GM12801 (cell line): ENCODE results near the gene PDPN.

Experiments used
- CTCF ChIP-seq: IDR thresholded peaks from one replicate; pipeline ENCODE4 v1.5.1; 2011; ENCODE audit warnings: control low read depth; ENCODE audit not compliant: insufficient read length; ENCODE audit errors: extremely low read depth

PDPN gene

GRCh38 chr1:13556224-13556764 lies 27.3 kb upstream of the PDPN start:
- TF ChIP-seq CTCF: no peak

GRCh38 chr1:13560541-13560940 lies 23.1 kb upstream of the PDPN start:
- TF ChIP-seq CTCF: no peak

GRCh38 chr1:13564073-13564472 lies 19.6 kb upstream of the PDPN start:
- no peak for TF ChIP-seq CTCF

- no peak for TF ChIP-seq CTCF
Measured at GRCh38 chr1:13570924-13571323, 12.7 kb upstream of the PDPN start.

GRCh38 chr1:13573586-13573985 lies 10.0 kb upstream of the PDPN start:
- no peak for TF ChIP-seq CTCF

GRCh38 chr1:13576926-13577325 lies 6.7 kb upstream of the PDPN start:
- TF ChIP-seq CTCF: no peak

GRCh38 chr1:13577846-13578245 lies 5.8 kb upstream of the PDPN start:
- TF ChIP-seq CTCF: no peak

GRCh38 chr1:13581446-13581845 lies 2.2 kb upstream of the PDPN start:
- no peak for TF ChIP-seq CTCF
